Suprapubic skin (tissue), 4 donors: ENCODE results near the gene GAS7. TPM values are rescaled to one million over a fixed set of nuclear protein-coding genes. Genes with fewer than 3 reads are reported as not detected.

Source experiments
- DNase-seq, 2 donors: peaks; one replicate each; pipeline ENCODE4 v3.0.0-alpha.2; 2019; ENCODE audit warnings: low spot score in 2 of 2
- H3K27ac ChIP-seq: fragments of 200-600 bp; sonication (generic); one replicate; pipeline ENCODE4 v1.5.1; 2019
- H3K27me3 ChIP-seq: fragments of 200-600 bp; sonication (generic); one replicate; pipeline ENCODE4 v1.5.1; 2019
- H3K36me3 ChIP-seq: fragments of 200-600 bp; sonication (generic); one replicate; pipeline ENCODE4 v1.5.1; 2019
- H3K4me1 ChIP-seq: fragments of 200-600 bp; sonication (generic); one replicate; pipeline ENCODE4 v1.5.1; 2019
- H3K4me3 ChIP-seq: fragments of 200-600 bp; sonication (generic); one replicate; pipeline ENCODE4 v1.5.1; 2019; ENCODE audit warnings: mild to moderate bottlenecking
- H3K9me3 ChIP-seq: fragments of 200-600 bp; sonication (generic); one replicate; pipeline ENCODE4 v1.5.1; 2019
- CTCF ChIP-seq, 2 donors: fragments of 200-600 bp in 1 of 2; fragments of 450-650 bp in 1 of 2; sonication (generic) in 1 of 2; IDR thresholded peaks; one replicate each; pipeline ENCODE4 v1.5.1; 2016 to 2019; ENCODE audit warnings: antibody characterized with exemption in 2 of 2, mild to moderate bottlenecking in 1 of 2, moderate library complexity in 1 of 2
- EP300 ChIP-seq: sonication (generic); formaldehyde crosslinking; IDR thresholded peaks from one replicate; pipeline ENCODE4 v1.6.1; 2017; ENCODE audit warnings: antibody characterized with exemption
- POLR2A ChIP-seq, 2 donors: fragments of 450-650 bp; IDR thresholded peaks; one replicate each; pipeline ENCODE4 v1.6.1; 2017; ENCODE audit warnings: antibody characterized with exemption in 2 of 2, mild to moderate bottlenecking in 2 of 2, moderate library complexity in 2 of 2
- POLR2AphosphoS5 ChIP-seq, 3 donors: sonication (generic); formaldehyde crosslinking; IDR thresholded peaks; one replicate each; pipeline ENCODE4 v1.6.1; 2017; ENCODE audit warnings: antibody characterized with exemption in 3 of 3
- WGBS: methylation state at CpG from one replicate; pipeline ENCODE4 v1.1.5; 2018; 5-methylcytosine and 5-hydroxymethylcytosine counted together
- total RNA-seq, 4 donors: library from RNA; depleted of rRNA; stranded (reverse); fragments of >200 nt; gene quantifications; one replicate each; pipeline ENCODE4 v1.1.0, GENCODE V29; 2016

Gene GAS7
- total RNA-seq, 4 donors from 2014 or later: 45.7 to 106 (median 74.2) TPM

- Histone ChIP-seq H3K9me3 (no peaks in the 10 kb centered on the region), H3K27ac (peak overlapping the region; percentile 5), H3K4me1 (peaks cover 17% of the 10 kb centered on the region), H3K27me3 (no peaks in the 10 kb centered on the region), H3K4me3 (no peak overlapping the region), H3K36me3 (no peaks in the 10 kb centered on the region)
- 44% methylated on average over 6 of the region's 6 CpGs for WGBS
- TF ChIP-seq CTCF (IDR thresholded peaks at IDR 0.05): no peak
- TF ChIP-seq EP300: no peak
- TF ChIP-seq POLR2AphosphoS5 (IDR thresholded peaks at IDR 0.05): no peak
- TF ChIP-seq POLR2A (IDR thresholded peaks at IDR 0.05): no peak
- DNase-seq: no peak
These were observed 26.8 kb downstream of the GAS7 start for GRCh38 chr17:10171581-10171981.

GRCh38 chr17:10171122-10171571, 27.3 kb downstream of the GAS7 start:
- Histone ChIP-seq H3K27ac (peak overlapping the region; percentile 5), H3K36me3 (no peaks in the 10 kb centered on the region), H3K4me1 (peaks cover 17% of the 10 kb centered on the region), H3K9me3 (no peaks in the 10 kb centered on the region), H3K4me3 (no peak overlapping the region), H3K27me3 (no peaks in the 10 kb centered on the region)
- TF ChIP-seq POLR2AphosphoS5 (IDR thresholded peaks at IDR 0.05) (no peak), POLR2A (IDR thresholded peaks at IDR 0.05) (no peak), EP300 (no peak), CTCF (IDR thresholded peaks at IDR 0.05) (no peak)
- WGBS: 40% methylated on average over 8 of the region's 8 CpGs
- DNase-seq: peak; percentile 79 to 82

DNA sequence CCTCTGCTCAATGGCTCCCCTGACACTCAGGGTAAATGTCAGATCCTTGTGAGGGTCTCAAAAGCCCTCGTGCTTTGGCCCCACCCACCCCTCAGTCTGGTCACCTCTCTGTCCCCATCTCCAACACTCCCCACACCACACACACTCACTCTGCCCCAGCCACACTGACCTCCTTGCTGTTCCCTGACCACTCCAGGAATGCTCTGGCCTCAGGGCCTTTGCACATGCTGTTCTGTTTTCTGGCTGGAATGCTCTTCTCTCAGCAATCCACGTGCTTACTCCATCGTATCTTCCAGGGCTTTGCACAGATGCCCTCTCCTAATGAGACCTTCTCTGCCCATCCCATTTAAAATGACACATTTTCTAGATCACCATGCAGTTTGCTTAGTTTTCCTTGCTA, 28.2 kb downstream of the GAS7 start:
- Histone ChIP-seq H3K27me3 (no peaks in the 10 kb centered on the region), H3K27ac (no peak overlapping the region), H3K9me3 (no peaks in the 10 kb centered on the region), H3K4me3 (no peak overlapping the region), H3K36me3 (no peaks in the 10 kb centered on the region), H3K4me1 (peaks cover 17% of the 10 kb centered on the region)
- no peak for DNase-seq
- WGBS: 69% methylated on average over 3 of the region's 3 CpGs
- no peak for TF ChIP-seq EP300
- no peak for TF ChIP-seq CTCF (IDR thresholded peaks at IDR 0.05)
- TF ChIP-seq POLR2A (IDR thresholded peaks at IDR 0.05): no peak

GRCh38 chr17:10169290-10169689, 29.1 kb downstream of the GAS7 start:
- 70% methylated on average over 4 of the region's 4 CpGs for WGBS

More at GRCh38 chr17:10169290-10169689, 29.1 kb downstream of the GAS7 start:
- no peak overlapping the region for H3K27ac ChIP-seq
- no peak overlapping the region for H3K4me3 ChIP-seq
- peaks cover 17% of the 10 kb centered on the region for H3K4me1 ChIP-seq
- no peak for DNase-seq
- H3K27me3 ChIP-seq: no peaks in the 10 kb centered on the region
- H3K9me3 ChIP-seq: no peaks in the 10 kb centered on the region
- H3K36me3 ChIP-seq: no peaks in the 10 kb centered on the region
- TF ChIP-seq CTCF (IDR thresholded peaks at IDR 0.05) (no peak), POLR2A (IDR thresholded peaks at IDR 0.05) (no peak), EP300 (no peak), POLR2AphosphoS5 (IDR thresholded peaks at IDR 0.05) (no peak)
